Measurements from ENCODE around the gene GRIA1.

DNA sequence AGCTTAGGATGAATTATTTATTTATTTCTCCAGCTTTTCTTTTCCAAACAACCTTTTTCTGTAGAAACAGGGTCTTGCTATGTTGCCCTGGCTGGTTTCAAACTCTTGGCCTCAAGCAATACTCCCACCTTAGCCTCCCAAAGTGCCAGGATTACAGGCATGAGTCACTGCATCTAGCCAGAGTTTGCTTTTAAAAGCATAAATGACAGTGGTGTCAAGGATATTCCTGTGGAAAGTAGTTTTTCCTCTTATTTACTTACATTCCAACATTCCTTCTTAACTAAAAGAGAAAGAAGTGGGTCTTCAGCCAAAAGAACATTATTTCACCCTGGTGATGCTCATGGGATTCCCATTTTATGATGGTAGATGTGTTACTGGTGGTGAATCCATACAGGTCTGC, 62.4 kb downstream of the GRIA1 start:
- TF ChIP-seq, protein P1, sequence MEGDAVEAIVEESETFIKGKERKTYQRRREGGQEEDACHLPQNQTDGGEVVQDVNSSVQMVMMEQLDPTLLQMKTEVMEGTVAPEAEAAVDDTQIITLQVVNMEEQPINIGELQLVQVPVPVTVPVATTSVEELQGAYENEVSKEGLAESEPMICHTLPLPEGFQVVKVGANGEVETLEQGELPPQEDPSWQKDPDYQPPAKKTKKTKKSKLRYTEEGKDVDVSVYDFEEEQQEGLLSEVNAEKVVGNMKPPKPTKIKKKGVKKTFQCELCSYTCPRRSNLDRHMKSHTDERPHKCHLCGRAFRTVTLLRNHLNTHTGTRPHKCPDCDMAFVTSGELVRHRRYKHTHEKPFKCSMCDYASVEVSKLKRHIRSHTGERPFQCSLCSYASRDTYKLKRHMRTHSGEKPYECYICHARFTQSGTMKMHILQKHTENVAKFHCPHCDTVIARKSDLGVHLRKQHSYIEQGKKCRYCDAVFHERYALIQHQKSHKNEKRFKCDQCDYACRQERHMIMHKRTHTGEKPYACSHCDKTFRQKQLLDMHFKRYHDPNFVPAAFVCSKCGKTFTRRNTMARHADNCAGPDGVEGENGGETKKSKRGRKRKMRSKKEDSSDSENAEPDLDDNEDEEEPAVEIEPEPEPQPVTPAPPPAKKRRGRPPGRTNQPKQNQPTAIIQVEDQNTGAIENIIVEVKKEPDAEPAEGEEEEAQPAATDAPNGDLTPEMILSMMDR (conservative IDR thresholded peaks at IDR 0.05; ENCODE audit: low read length), result no peak
- no peak for TF ChIP-seq EZH2phosphoT487 (IDR thresholded peaks at IDR 0.05; ENCODE audit: borderline replicate concordance)

Measured in Loucy (cell line).